Inflammatory macrophage treated with lipopolysaccharide for 1 hour (primary cell): ENCODE measurements around the gene WBP2NL.

Source experiments
- DNase-seq, 2 donors: peaks; one replicate each; pipeline ENCODE4 v3.0.0-alpha.2; 2020 to 2022

WBP2NL gene

DNA sequence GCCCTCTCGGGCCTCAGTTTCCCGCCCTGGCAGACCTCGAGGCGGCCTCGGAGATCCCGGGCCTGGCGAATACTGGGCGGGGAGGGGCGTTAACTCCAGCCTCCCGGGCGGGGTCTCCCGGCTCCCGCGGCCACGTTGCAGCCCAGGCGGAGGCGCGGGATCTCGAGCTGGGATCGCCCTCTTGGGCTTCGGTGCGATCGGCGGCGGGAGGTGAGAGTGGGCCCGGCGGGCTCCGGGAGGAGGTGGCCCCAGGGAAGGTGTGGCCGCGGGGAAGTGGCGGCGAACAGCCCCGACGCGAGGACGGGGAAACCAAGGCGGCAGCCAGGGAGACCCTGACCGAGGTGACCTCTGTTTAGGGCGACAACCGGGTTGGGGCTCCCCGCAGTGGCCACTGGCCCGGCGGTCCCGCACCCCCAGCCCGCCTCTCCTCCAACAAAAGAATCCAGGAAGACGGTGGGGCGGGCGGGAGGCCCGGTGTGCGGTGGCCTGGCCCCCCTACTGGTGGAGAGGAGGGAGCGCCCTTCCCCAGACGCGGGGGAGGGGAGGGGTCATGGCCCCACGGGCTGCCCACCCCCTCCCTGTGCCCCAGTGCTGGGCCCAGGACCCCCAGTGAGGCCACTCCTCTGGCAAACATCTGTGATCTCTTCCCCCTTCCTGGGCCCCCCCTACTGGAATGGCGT, 75.7 kb downstream of the WBP2NL start, which contains the start of gene PHETA2:
TSS of gene PHETA2 (plus strand) at position 117 of the 680 bp plus-strand sequence. CDS start 3,046 bp downstream, outside the sequence.
- DNase-seq = peak; percentile 9 to 22

DNA sequence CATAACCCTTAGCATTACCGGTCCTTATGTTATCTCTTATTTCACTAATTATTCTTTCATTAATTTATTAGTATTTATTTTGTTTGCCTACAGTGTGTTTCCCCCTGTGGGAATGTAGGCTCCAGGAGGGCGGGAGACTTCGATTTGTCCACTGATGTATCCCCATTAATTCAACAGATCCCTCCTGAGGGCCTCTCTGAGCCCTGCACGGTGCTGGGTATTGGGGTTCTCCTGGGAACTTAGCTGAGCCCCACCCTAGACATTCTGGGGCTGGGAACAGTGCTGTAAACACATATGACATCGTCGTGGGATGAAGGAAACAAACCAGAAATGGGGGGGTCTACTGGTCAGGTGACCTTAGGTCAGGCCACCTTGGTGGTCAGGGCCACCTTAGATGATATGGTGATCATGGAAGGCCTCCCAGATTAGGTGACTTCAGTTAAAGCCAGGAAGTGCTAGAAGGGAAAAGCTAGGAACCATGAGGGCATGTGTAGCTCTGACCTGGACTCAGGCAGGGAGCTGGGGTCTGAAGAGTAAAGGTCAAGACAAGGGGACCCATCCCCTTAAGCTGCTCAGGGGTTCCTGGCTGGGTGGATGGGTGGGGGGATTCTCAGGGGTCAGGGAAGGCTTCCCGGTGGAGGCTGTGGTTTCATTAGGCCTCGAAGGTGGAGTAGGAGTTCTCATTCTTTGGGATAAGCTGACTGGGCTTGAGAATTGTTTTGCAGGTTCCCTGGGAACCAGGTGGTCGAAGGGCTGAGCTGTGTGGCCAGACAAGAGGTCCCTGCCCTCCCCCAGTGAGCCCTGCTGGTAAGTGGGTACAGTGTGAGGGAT, 76.5 kb downstream of the WBP2NL start:
- DNase-seq = no peak

DNA sequence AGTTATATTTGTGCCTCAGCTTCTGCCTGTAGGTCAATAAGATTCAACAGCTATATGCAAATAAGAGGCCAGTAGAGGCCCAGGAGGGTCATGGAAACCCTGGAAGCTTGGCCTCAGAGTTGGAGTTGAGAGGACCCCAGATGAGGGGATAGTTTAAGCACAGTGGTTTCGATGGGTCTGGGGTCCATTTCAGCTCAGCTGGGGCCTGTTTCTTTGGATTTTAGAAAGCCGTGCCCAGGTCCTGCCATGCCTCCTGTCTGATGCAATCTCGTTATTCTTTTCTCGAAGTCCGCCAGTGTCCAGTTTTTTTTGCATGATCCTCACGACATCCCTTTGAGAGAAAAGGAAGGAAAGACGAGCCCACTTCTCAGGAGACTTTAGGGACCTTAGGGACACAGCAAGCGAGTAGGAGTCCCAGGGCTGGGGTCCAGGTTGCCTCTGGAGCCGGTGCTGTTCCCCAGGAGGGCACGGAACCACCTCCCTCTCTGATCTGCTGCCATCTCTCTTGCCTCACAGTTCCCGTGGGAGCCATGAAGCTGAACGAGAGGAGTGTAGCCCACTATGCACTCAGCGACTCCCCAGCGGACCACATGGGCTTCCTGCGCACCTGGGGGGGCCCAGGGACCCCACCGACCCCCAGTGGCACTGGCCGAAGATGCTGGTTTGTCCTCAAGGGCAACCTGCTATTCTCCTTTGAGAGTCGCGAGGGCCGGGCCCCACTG, 78.3 kb downstream of the WBP2NL start:
- DNase-seq = no peak

DNA sequence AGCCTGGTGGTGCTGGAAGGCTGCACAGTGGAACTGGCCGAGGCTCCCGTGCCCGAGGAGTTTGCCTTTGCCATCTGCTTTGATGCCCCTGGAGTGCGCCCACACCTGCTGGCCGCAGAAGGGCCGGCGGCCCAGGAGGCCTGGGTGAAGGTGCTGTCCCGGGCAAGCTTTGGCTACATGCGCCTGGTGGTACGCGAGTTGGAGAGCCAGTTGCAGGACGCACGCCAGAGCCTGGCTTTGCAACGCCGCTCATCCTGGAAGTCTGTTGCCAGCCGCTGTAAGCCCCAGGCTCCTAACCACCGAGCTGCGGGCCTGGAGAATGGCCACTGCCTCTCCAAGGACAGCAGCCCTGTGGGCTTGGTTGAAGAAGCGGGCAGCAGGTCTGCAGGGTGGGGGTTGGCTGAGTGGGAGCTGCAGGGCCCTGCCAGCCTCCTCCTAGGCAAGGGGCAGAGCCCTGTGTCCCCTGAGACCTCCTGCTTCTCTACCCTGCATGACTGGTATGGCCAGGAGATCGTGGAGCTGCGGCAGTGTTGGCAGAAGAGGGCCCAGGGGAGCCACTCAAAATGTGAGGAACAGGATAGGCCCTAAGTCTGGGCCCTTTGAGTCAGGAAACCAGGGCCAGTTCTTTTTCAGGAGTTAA, 79.0 kb downstream of the WBP2NL start:
- no peak for DNase-seq
